GM21619 (cell line): ENCODE measurements around the gene NOS1AP.
"Not testable (repeated sequence)": the region's sequence is repeated elsewhere in the genome, so short reads cannot be mapped to it uniquely, and the experiment has no call there.

Source experiments
- ATAC-seq: cut with Tn5 transposase; IDR thresholded peaks from one replicate; pipeline ENCODE4 v1.9.1; 2021; ENCODE audit not compliant: unreplicated experiment

The NOS1AP gene

GRCh38 chr1:162324396-162324795 lies 254.9 kb downstream of the NOS1AP start:
- ATAC-seq: no peak

- ATAC-seq: no peak
These were observed 257.1 kb downstream of the NOS1AP start for GRCh38 chr1:162326559-162326958.

- no peak for ATAC-seq
These were observed 257.8 kb downstream of the NOS1AP start for GRCh38 chr1:162327144-162327787.

- ATAC-seq: no peak
These were observed 258.3 kb downstream of the NOS1AP start for GRCh38 chr1:162327788-162328165.

GRCh38 chr1:162328512-162328911 lies 259.0 kb downstream of the NOS1AP start:
- no peak for ATAC-seq

GRCh38 chr1:162329826-162330225 lies 260.3 kb downstream of the NOS1AP start:
- no peak for ATAC-seq

- no peak for ATAC-seq
These were observed 264.5 kb downstream of the NOS1AP start for GRCh38 chr1:162333991-162334390.

GRCh38 chr1:162335126-162335525 lies 265.6 kb downstream of the NOS1AP start:
- no peak for ATAC-seq

- ATAC-seq: no peak
These were observed 267.3 kb downstream of the NOS1AP start for GRCh38 chr1:162336621-162337285.

GRCh38 chr1:162342452-162342983 lies 273.0 kb downstream of the NOS1AP start:
- ATAC-seq: no peak

GRCh38 chr1:162343470-162343869 lies 274.0 kb downstream of the NOS1AP start:
- ATAC-seq: no peak

GRCh38 chr1:162347281-162347680 lies 277.8 kb downstream of the NOS1AP start:
- no peak for ATAC-seq

- no peak for ATAC-seq
These were observed 280.3 kb downstream of the NOS1AP start for GRCh38 chr1:162349635-162350330.

- ATAC-seq: no peak
These were observed 281.9 kb downstream of the NOS1AP start for GRCh38 chr1:162351246-162351842.

GRCh38 chr1:162351874-162352273 lies 282.4 kb downstream of the NOS1AP start:
- not testable (repeated sequence) for ATAC-seq

GRCh38 chr1:162353078-162353477 lies 283.6 kb downstream of the NOS1AP start:
- ATAC-seq: no peak

GRCh38 chr1:162353702-162354101 lies 284.2 kb downstream of the NOS1AP start:
- no peak for ATAC-seq

GRCh38 chr1:162357681-162358266 lies 288.3 kb downstream of the NOS1AP start:
- no peak for ATAC-seq

GRCh38 chr1:162358928-162359327 lies 289.4 kb downstream of the NOS1AP start:
- no peak for ATAC-seq

GRCh38 chr1:162359523-162360236 lies 290.2 kb downstream of the NOS1AP start:
- ATAC-seq: no peak
